GM12872 (cell line): ENCODE data around the gene JPT1.

ENCODE experiments used
- TF ChIP-seq, protein P1 (sequence below): IDR thresholded peaks from 3 replicates; pipeline ENCODE4 v1.5.1; 2011; ENCODE audit warnings: low read depth, mild to moderate bottlenecking, low read length, moderate library complexity; ENCODE audit not compliant: insufficient read depth

The JPT1 gene

GRCh38 chr17:75118307-75118706 is 36.0 kb downstream of the JPT1 start:
- TF ChIP-seq, protein P1, sequence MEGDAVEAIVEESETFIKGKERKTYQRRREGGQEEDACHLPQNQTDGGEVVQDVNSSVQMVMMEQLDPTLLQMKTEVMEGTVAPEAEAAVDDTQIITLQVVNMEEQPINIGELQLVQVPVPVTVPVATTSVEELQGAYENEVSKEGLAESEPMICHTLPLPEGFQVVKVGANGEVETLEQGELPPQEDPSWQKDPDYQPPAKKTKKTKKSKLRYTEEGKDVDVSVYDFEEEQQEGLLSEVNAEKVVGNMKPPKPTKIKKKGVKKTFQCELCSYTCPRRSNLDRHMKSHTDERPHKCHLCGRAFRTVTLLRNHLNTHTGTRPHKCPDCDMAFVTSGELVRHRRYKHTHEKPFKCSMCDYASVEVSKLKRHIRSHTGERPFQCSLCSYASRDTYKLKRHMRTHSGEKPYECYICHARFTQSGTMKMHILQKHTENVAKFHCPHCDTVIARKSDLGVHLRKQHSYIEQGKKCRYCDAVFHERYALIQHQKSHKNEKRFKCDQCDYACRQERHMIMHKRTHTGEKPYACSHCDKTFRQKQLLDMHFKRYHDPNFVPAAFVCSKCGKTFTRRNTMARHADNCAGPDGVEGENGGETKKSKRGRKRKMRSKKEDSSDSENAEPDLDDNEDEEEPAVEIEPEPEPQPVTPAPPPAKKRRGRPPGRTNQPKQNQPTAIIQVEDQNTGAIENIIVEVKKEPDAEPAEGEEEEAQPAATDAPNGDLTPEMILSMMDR, result no peak

DNA sequence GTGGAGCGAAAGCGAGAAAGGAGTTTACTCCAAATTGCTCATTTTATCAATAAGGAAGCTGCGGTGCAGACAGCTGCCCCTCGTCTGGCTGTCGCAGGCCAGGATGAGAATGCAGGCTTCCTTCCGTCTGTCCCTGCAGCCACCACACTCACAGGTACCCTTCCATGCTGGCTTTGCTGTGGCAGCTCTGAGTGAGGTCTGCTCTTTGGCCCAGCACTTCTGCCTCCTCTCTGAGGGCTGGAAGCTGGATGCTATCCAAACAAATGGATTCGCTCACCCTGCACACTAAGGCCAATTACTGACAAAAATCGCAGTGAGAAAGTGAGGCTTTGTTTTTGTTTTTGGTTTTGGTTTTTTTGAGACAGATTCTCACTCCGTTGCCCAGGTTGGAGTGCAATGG is 37.6 kb downstream of the JPT1 start:
- TF ChIP-seq, protein P1, result no peak

- TF ChIP-seq, protein P1, result no peak
These were observed 38.8 kb downstream of the JPT1 start for GRCh38 chr17:75115555-75115954.

- TF ChIP-seq, protein P1, result no peak
These were observed 39.6 kb downstream of the JPT1 start for GRCh38 chr17:75114552-75115314.

GRCh38 chr17:75113798-75114551 is 40.3 kb downstream of the JPT1 start:
- TF ChIP-seq, protein P1, result peak; percentile 87

- TF ChIP-seq, protein P1, result no peak
These were observed 42.5 kb downstream of the JPT1 start for GRCh38 chr17:75111777-75112335.

DNA sequence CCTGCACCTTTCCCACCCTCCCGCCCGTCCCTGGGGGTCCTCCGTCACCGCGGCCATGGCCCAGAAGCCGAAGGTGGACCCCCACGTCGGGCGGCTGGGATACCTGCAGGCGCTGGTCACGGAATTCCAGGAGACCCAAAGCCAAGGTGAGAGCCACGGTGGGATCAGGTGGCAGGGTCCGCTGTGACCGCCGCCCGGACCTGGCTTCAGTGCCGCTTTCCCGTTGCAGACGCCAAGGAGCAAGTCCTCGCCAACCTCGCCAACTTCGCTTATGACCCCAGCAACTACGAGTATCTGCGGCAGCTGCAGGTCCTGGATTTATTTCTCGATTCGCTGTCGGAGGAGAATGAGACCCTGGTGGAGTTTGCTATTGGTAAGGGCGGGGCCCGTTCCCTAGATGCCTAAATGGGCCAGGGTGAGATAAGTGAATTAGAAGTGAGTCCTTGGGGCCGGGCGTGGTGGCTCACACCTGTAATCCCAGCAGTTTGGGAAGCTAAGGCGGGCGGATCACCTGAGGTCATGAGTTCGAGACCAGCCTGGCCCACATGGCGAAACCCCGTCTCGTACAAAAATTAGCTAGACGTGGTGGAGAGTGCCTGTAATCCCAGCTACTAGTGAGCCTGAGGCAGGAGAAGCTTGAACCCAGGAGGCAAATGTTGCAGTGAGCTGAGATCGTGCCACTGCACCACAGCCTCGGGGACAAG is 43.9 kb downstream of the JPT1 start:
- TF ChIP-seq, protein P1, result no peak
